Left lung (tissue), 10 donors: Measurements from ENCODE around the gene EIF4G3. TPM values are rescaled to one million over a fixed set of nuclear protein-coding genes. Genes with fewer than 3 reads are reported as not detected.

Source experiments
- ATAC-seq: fragments of 200-7000 bp; cut with Tn5 transposase; one replicate; pipeline ENCODE4 v1.9.1; 2020; ENCODE audit warnings: moderate library complexity
- DNase-seq, 4 donors: peaks; one replicate each; pipeline ENCODE4 v3.0.0-alpha.2; 2013 to 2020
- H3K27ac ChIP-seq, 2 donors: fragments of 200-600 bp; sonication (generic) in 1 of 2; one replicate each; pipeline versions ENCODE4 v1.5.0 to v1.8.0; 2020 to 2021
- H3K27me3 ChIP-seq, 2 donors: fragments of 200-600 bp; sonication (generic) in 1 of 2; one replicate each; pipeline versions ENCODE4 v1.5.0 to v1.8.0; 2020 to 2021
- H3K36me3 ChIP-seq, 2 donors: fragments of 200-600 bp; sonication (generic) in 1 of 2; one replicate each; pipeline versions ENCODE4 v1.5.0 to v1.8.0; 2020 to 2021
- H3K4me1 ChIP-seq, 2 donors: fragments of 200-600 bp; one replicate each; pipeline ENCODE4 v1.8.0; 2021
- H3K4me3 ChIP-seq, 2 donors: fragments of 200-600 bp; sonication (generic) in 1 of 2; one replicate each; pipeline versions ENCODE4 v1.5.0 to v1.8.0; 2020 to 2021; ENCODE audit warnings: mild to moderate bottlenecking in 1 of 2
- H3K9me3 ChIP-seq, 2 donors: fragments of 200-600 bp; sonication (generic) in 1 of 2; one replicate each; pipeline versions ENCODE4 v1.5.0 to v1.8.0; 2020 to 2021
- intact Hi-C, 2 donors: fragments of 100-400 bp; cut with DNase I; formaldehyde crosslinking; loops; one replicate each; pipeline versions ENCODE4 v1.11.2 to v1.14.2; 2022
- polyA plus RNA-seq, 6 donors: library from polyadenylated mRNA; unstranded; fragments of 120-200 nt; gene quantifications; one replicate each; pipeline ENCODE4 v1.2.1, GENCODE V29; 2013; ENCODE audit not compliant: insufficient read length in 6 of 6
- total RNA-seq, 2 donors: library from RNA; stranded (reverse); fragmentation: NEBNext Ultra II Directional; extraction: Animal tissue kit (Norgen Biotek cat#: 25700); gene quantifications; one replicate each; pipeline ENCODE4 v1.2.1, GENCODE V29; 2021
- TF ChIP-seq, protein P1 (sequence below), 2 donors: fragments of 200-600 bp; sonication (generic) in 1 of 2; IDR thresholded peaks; one replicate each; pipeline versions ENCODE4 v1.5.0 to v1.8.0; 2021; ENCODE audit warnings: antibody characterized with exemption in 2 of 2
- donor health status: DM: no; HTN: yes; CAD: no.
- donor health status: DM: no; HTN: no; CAD: no.

The EIF4G3 gene
- total and polyA plus RNA-seq, 8 donors, result 54.6 to 67.9 (median 61.7) TPM

DNA sequence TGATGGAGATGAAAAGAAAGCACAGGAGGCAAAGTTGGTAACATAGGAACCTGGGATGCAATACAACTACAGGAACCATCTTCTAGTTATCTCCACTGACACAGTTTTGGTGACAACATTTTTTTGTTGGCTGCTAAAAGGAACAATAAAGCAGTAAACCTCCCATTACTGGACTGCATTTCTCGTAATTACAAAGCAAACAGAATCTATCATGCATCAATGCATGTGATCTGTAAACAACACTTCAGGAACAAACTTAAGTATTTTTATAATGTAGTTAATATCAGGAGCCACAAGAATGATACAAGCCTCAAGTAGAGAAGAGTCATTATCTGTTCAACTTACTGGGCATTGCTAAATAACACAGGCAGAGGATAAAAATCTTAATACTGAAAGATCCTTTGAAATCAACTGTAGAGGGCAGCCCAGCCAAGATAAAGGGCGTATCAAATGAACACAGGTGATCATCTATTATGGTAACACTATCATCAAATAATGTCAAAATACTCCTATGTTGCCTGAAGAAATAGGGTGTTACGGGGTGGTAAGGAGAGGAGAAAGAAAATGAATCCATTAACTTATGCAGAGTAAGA is 193.3 kb downstream of the EIF4G3 start:
- intact Hi-C loops, result loop anchor here in 1 of 2 donors (10.0 kb wide), 1 partner anchor 211 kb away; no protein-coding TSS in a partner anchor
- Histone ChIP-seq H3K4me3 (no peak overlapping the region), H3K4me1 (peaks cover 0 to 3% of the 10 kb centered on the region in 2 donors), H3K36me3 (peaks cover 0 to 19% of the 10 kb centered on the region in 2 donors), H3K9me3 (no peaks in the 10 kb centered on the region), H3K27me3 (no peaks in the 10 kb centered on the region), H3K27ac (no peak overlapping the region)
- TF ChIP-seq, protein P1, sequence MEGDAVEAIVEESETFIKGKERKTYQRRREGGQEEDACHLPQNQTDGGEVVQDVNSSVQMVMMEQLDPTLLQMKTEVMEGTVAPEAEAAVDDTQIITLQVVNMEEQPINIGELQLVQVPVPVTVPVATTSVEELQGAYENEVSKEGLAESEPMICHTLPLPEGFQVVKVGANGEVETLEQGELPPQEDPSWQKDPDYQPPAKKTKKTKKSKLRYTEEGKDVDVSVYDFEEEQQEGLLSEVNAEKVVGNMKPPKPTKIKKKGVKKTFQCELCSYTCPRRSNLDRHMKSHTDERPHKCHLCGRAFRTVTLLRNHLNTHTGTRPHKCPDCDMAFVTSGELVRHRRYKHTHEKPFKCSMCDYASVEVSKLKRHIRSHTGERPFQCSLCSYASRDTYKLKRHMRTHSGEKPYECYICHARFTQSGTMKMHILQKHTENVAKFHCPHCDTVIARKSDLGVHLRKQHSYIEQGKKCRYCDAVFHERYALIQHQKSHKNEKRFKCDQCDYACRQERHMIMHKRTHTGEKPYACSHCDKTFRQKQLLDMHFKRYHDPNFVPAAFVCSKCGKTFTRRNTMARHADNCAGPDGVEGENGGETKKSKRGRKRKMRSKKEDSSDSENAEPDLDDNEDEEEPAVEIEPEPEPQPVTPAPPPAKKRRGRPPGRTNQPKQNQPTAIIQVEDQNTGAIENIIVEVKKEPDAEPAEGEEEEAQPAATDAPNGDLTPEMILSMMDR (IDR thresholded peaks at IDR 0.05), result no peak
- DNase-seq (no peak), ATAC-seq (no peak)

DNA sequence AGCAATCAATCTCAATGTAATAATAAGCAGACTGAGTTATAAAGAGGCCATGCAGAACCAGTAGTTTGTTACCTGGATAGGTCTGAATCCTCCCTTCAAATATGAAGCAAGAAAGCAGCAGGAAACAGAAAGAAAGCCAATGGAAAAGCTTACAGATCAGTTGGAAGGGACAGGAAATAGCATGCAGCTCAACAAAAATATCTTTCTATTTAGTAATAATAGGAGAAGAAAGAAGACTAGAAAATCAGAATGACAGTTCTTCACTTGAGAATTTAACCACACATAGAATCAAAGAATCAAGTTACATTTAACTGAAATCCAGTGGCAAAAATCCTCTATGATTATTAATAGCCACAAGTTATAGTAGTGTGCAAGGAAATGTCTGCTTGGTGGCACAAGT is 194.4 kb downstream of the EIF4G3 start:
- no peak overlapping the region for H3K4me3 ChIP-seq
- peaks cover 0 to 19% of the 10 kb centered on the region in 2 donors for H3K36me3 ChIP-seq
- no peak for DNase-seq
- no peaks in the 10 kb centered on the region for H3K9me3 ChIP-seq
- peaks cover 0 to 3% of the 10 kb centered on the region in 2 donors for H3K4me1 ChIP-seq
- no peak for ATAC-seq
- intact Hi-C loops, result loop anchor here in 1 of 2 donors (10.0 kb wide), 1 partner anchor 212 kb away; no protein-coding TSS in a partner anchor
- TF ChIP-seq, protein P1 (IDR thresholded peaks at IDR 0.05), result no peak
- no peaks in the 10 kb centered on the region for H3K27me3 ChIP-seq
- H3K27ac ChIP-seq, result no peak overlapping the region

DNA sequence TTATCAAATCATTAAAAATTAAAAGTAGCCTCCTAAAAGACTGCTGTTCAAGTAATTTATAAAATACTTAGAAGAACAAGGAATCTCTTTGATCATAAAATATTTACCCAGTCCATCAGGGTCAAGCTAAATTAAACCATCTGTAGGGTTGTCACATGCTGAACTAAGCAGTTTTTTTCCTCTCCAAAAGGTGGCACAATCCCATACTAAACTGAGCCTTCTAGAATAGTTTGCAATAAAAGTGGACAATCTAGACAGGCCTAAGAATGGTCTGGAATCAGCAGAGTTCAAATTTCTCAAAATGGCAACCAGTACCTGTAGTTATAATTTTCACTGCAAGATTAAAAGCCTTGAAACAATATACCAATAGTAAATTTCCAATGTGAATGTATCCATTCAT is 194.8 kb downstream of the EIF4G3 start:
- peak; percentile 87 for ATAC-seq
- Histone ChIP-seq H3K27me3 (no peaks in the 10 kb centered on the region), H3K36me3 (peaks cover 0 to 19% of the 10 kb centered on the region in 2 donors), H3K4me3 (no peak overlapping the region), H3K9me3 (no peaks in the 10 kb centered on the region), H3K27ac (no peak overlapping the region), H3K4me1 (peaks cover 0 to 3% of the 10 kb centered on the region in 2 donors)
- intact Hi-C loops, result loop anchor here in 1 of 2 donors (10.0 kb wide), 1 partner anchor 213 kb away; no protein-coding TSS in a partner anchor
- DNase-seq, result peak in 1 of 4 donors; percentile 19
- TF ChIP-seq, protein P1 (IDR thresholded peaks at IDR 0.05), result peak in 1 of 2 donors; percentile 20

DNA sequence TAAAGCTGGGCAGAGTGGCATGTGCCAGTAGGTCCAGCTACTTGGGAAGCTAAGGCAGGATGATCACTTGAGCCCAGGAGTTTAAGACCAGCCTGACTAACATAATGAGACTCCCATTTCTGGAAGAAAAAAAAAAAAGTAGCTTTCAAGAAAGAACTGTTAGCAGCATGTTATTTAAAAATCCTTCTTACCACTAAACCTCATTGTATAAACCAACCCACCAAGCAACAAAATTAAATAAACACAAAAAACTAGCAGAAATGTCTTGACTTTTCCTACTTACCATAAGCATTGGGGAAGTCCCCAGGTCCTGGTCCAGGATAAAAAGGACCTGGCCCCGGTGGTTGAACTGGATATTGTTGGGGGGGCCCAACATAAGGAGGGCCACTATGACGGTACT is 196.6 kb downstream of the EIF4G3 start:
- no peak for ATAC-seq
- Histone ChIP-seq H3K4me1 (peaks cover 0 to 3% of the 10 kb centered on the region in 2 donors), H3K9me3 (no peaks in the 10 kb centered on the region), H3K4me3 (no peak overlapping the region), H3K27ac (no peak overlapping the region), H3K27me3 (no peaks in the 10 kb centered on the region), H3K36me3 (peaks cover 0 to 19% of the 10 kb centered on the region in 2 donors)
- TF ChIP-seq, protein P1 (IDR thresholded peaks at IDR 0.05), result no peak
- intact Hi-C loops, result loop anchor here in 1 of 2 donors (10.0 kb wide), 1 partner anchor 215 kb away; no protein-coding TSS in a partner anchor
- DNase-seq, result no peak

DNA sequence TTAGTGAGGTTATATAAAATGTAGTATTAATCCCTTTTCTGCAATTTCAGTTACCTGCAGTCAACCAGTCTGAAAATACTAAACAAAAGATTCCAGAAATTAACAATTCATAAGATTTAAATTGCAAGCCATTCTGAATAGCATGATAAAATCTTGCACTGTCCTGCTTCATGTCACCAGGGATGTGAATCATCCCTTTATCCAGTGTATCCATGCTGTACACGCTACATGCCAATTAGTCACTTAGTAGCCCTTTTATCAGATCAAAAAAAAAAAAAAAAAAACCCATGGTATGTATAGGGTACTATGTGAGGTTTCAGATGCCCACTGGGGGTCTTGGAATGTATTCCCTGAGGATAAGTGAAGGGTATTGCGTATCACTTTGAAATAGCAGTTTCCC is 198.3 kb downstream of the EIF4G3 start:
- intact Hi-C loops, result no loop called here
- TF ChIP-seq, protein P1 (IDR thresholded peaks at IDR 0.05), result no peak
- ATAC-seq (no peak), DNase-seq (no peak)
- H3K9me3 ChIP-seq, result no peaks in the 10 kb centered on the region
- no peaks in the 10 kb centered on the region for H3K27me3 ChIP-seq
- peaks cover 0 to 3% of the 10 kb centered on the region in 2 donors for H3K4me1 ChIP-seq
- peaks cover 0 to 19% of the 10 kb centered on the region in 2 donors for H3K36me3 ChIP-seq
- H3K4me3 ChIP-seq, result no peak overlapping the region
- no peak overlapping the region for H3K27ac ChIP-seq
